ENCODE data around the gene CFDP1. TPM values are rescaled to one million over a fixed set of nuclear protein-coding genes. Genes with fewer than 3 reads are reported as not detected.

CFDP1 gene
- total and polyA plus RNA-seq, 8 donors = 25.8 to 126 (median 60.7) TPM; not detected in 1

DNA sequence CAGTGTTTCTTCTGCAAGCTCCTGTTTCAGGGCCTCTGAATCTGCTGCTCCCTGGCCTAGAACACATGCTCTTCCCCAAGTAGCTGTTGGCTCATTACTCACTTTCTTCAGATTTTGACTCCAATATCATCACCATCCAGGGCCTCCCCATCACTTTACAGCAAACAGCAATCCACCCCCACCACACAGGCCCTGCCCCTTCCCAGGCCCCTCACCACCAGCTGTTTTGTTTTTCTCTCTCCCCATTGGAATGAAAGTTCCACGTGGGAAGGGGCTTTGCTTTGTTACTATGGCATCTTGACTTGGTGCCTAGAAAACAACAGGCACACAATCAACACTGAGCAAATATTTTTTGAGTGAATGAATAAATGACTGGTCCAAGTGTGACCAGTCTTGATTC is 27.1 kb upstream of the CFDP1 start:
- intact Hi-C loops (cut with DNase I; ENCODE audit: low total_unique reads) = no loop called here
- 14 to 48% (median 33%) methylated on average over 1 of the region's 1 CpG for WGBS, 5 donors
- no peaks in the 10 kb centered on the region for H3K36me3 ChIP-seq
- H3K9me3 ChIP-seq = no peaks in the 10 kb centered on the region
- peaks cover 23 to 49% (median 37%) of the 10 kb centered on the region in 4 donors for H3K4me1 ChIP-seq
- H3K27ac ChIP-seq = no peak overlapping the region
- no peaks in the 10 kb centered on the region for H3K27me3 ChIP-seq
- DNase-seq = peak in 1 of 2 donors; percentile 80
- H3K4me3 ChIP-seq = no peak overlapping the region
- TF ChIP-seq POLR2A (IDR thresholded peaks at IDR 0.05) (no peak), POLR2AphosphoS5 (IDR thresholded peaks at IDR 0.05) (no peak), CTCF (IDR thresholded peaks at IDR 0.05) (no peak), EP300 (IDR thresholded peaks at IDR 0.05) (no peak)

DNA sequence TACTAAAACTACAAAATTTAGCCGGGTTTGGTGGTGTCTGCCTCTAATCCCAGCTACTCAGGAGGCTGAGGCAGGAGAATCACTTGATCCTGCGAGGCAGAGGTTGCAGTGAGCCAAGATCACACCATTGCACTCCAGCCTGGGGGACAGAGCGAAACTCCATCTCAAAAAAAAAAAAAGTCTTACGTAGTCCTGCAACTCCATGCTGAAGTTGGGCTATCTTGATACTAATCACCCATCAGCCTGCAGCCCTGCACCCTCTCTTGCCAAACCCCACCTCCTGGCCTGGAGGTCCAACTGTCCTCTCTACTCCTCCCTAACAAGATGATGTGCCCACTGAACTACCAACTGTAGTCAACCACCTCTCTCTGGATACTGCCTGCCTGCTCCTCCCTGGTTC is 26.4 kb upstream of the CFDP1 start:
- intact Hi-C loops (cut with DNase I; ENCODE audit: low total_unique reads) = no loop called here
- no peaks in the 10 kb centered on the region for H3K36me3 ChIP-seq
- TF ChIP-seq POLR2AphosphoS5 (IDR thresholded peaks at IDR 0.05) (no peak), EP300 (IDR thresholded peaks at IDR 0.05) (no peak), CTCF (IDR thresholded peaks at IDR 0.05) (no peak), POLR2A (IDR thresholded peaks at IDR 0.05) (no peak)
- no peaks in the 10 kb centered on the region for H3K27me3 ChIP-seq
- H3K27ac ChIP-seq = no peak overlapping the region
- H3K4me1 ChIP-seq = peaks cover 20 to 47% (median 35%) of the 10 kb centered on the region in 4 donors
- DNase-seq = no peak
- H3K4me3 ChIP-seq = no peak overlapping the region
- 88 to 98% (median 96%) methylated on average over 3 to 4 of the region's 4 CpGs for WGBS, 5 donors
- no peaks in the 10 kb centered on the region for H3K9me3 ChIP-seq

DNA sequence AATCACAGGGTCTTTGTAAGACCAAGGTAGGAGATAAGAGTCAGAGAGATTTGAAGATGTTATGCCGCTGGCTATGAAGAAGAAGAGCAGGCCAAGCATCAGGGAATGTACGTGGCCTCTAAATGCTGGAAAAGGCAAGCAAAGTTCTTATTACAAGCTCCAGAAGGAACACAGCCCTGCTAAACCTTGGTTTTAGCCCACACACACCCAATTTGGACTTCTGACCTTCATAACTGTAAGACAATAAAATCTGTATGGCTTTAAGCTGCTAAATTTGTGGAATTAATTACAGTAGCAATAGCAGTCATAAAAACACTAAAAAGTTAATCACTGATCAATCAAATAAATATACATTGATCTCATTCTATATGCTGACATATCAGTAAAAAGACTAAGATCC is 25.1 kb upstream of the CFDP1 start:
- intact Hi-C loops (cut with DNase I; ENCODE audit: low total_unique reads) = no loop called here
- Histone ChIP-seq H3K36me3 (no peaks in the 10 kb centered on the region), H3K4me1 (peaks cover 20 to 55% (median 36%) of the 10 kb centered on the region in 4 donors), H3K27ac (no peak overlapping the region), H3K9me3 (no peaks in the 10 kb centered on the region), H3K4me3 (no peak overlapping the region), H3K27me3 (no peaks in the 10 kb centered on the region)
- TF ChIP-seq CTCF (IDR thresholded peaks at IDR 0.05) (no peak), EP300 (IDR thresholded peaks at IDR 0.05) (no peak), POLR2A (IDR thresholded peaks at IDR 0.05) (no peak), POLR2AphosphoS5 (IDR thresholded peaks at IDR 0.05) (no peak)
- DNase-seq = no peak
- 86 to 90% (median 89%) methylated on average over 2 of the region's 2 CpGs for WGBS, 5 donors

DNA sequence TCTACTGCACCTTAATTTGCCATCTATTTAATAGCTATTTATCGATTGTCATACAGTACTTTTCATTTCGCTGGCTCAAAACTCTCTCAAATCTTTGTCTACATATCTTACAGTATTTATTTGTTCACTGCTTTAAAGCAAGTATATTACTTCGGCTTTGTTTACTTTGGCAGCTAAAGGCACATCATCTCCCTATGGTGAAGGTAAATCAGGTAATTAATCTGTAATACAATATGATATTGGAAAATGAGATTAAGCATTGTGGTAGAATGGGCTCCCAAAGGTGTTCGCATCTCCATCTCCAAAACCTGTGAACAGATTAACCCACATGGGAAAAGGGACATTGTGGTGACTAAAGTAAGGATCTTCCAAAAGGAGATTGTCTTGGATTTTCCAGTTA is 24.7 kb upstream of the CFDP1 start:
- Histone ChIP-seq H3K4me1 (peaks cover 20 to 59% (median 37%) of the 10 kb centered on the region in 4 donors), H3K27ac (no peak overlapping the region), H3K9me3 (no peaks in the 10 kb centered on the region), H3K27me3 (no peaks in the 10 kb centered on the region), H3K36me3 (no peaks in the 10 kb centered on the region), H3K4me3 (no peak overlapping the region)
- 36 to 60% (median 54%) methylated on average over 4 of the region's 4 CpGs for WGBS, 5 donors
- TF ChIP-seq POLR2AphosphoS5 (IDR thresholded peaks at IDR 0.05) (no peak), EP300 (IDR thresholded peaks at IDR 0.05) (no peak), POLR2A (IDR thresholded peaks at IDR 0.05) (no peak), CTCF (IDR thresholded peaks at IDR 0.05) (no peak)
- no peak for DNase-seq
- intact Hi-C loops (cut with DNase I; ENCODE audit: low total_unique reads) = no loop called here
